Amniotic epithelial cell (primary cell): Measurements from ENCODE around the gene RAPGEF2.
"Not testable (repeated sequence)": the region's sequence is repeated elsewhere in the genome, so short reads cannot be mapped to it uniquely, and the experiment has no call there.

Experiments
- DNase-seq: peaks from one replicate; pipeline ENCODE4 v3.0.0-alpha.2; 2010; ENCODE audit warnings: low read depth

Gene RAPGEF2

DNA sequence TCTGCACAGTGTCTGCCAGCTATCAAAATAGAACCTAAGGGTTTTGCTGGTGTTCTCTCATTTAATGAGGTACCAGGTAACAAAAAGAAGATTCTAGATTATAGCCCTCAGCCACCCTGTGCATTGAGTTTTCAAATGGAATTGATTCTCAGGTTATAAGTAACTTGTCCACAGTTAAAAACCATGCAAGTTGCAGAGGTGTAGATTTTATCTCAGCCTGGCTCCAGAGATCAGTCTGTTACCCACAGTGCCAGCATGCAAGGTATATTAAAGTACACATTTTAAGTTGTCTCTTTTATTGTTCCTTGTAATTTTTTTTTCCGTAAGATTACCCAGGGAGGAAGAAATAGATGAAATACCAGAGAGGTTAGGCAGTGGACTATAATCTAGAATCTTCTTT is 59.7 kb downstream of the RAPGEF2 start:
- no peak for DNase-seq

DNA sequence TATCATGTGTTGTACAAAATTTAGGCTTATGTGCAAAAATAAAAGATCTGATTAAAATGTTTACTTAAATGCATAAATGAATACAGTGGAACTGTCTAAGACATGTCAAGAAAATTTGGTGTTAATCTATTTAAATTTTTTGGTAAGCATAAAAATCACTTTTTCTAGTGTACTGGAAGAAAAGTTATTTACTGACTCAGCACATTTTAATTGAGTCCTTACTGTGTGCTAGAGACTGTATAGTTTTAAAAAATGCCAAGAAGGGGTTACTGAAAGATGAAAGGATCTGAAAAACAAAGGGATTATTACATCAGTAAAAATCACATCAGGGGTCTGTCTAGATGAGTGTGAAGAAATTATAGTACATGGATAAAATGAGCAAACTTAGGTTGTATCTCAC is 60.6 kb downstream of the RAPGEF2 start:
- no peak for DNase-seq

DNA sequence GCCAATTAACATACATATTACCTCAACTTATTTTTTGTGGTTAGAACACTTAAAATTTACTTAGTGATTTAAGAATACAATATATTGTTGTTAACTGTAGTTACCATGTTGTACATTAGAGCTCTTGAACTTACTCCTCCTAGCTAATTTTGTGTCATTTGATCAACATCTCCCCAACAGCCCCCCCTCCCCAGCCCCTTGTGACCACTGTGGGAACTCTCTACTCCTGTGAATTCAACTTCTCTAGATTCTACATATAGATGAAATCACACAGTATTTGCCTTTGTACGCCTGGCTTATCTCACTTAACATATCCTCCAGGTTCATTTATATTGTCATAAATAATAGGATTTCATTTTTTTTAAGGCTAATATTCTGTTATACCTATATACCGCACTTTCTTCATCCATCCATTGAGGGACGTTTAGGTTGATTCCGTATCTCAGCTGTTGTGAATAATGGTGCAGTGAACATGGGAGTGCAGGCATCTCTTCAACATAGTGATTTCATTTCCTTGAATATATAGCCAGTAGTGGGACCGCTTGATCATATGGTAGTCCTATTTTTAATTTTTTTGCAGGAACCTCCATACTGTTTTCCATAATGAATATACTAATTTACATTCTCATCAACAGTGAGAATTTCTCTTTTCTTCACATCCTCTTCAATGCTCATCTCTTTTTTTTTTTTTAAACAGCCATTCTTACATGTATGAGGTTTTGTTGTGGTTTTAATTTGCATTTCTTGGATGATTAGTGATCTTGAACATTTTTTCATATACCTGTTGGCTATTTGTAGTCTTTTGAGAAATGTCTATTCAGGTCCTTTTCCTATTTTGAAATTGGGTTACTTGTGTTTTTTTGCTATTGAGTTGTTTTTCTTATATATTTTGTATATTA is 66.8 kb downstream of the RAPGEF2 start:
- no peak for DNase-seq

DNA sequence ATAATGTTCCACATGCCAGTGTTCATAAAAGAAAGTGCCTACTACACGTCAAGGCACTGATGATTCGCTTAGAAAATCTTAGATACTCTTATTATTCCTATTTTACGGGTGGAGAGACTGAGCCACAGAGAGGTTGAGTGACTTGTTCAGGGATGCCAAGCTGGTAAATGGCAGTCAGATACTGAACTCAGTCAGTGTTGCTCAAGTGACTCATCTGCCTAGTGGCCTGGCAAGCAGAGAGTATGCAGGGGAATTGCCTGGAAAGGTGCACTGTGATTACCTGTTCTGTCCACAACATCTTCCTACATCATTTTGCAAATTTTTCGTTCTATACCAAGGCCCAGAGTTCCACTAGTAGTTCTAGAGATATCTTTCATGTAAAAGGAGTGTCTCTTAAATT is 68.4 kb downstream of the RAPGEF2 start:
- DNase-seq, result peak; percentile 17

DNA sequence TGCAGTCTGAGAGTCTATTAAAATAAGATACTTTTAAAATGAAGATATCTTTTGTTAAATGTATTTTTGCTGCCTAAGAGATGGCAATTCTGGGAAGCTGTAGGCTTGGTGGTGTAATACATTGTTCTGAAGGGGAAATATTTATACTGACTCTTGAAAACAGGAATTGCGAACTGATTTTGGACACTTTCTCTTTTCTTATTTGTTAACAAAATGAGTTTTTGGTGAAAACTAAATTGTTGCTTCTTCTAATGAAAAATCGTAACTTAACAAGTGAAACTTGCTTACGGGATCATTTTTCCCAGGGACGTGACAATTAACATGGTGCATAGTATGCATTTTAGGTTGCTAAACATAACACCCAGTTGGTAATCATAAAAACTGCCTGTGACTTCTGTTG is 71.0 kb downstream of the RAPGEF2 start:
- DNase-seq, result no peak

DNA sequence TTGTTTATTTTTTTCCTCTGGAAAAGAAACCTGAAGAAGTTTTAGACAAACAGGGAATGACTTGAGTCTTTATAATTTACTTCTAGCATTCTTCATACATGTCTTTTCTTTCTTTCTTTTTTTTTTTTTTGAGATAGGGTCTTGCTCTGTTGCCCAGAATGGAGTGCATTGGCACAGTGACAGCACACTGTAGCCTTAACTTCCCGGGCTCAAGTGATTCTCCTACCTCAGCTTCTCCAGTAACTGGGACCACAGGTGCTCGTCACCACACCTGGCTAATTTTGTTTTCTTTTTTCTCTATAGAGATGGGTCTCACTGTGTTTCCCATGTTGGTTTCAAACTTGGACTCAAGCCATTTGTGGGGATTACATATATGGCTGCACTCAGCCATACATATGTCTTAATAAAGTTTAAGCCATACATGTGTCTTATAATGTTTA is 71.8 kb downstream of the RAPGEF2 start:
- no peak for DNase-seq

DNA sequence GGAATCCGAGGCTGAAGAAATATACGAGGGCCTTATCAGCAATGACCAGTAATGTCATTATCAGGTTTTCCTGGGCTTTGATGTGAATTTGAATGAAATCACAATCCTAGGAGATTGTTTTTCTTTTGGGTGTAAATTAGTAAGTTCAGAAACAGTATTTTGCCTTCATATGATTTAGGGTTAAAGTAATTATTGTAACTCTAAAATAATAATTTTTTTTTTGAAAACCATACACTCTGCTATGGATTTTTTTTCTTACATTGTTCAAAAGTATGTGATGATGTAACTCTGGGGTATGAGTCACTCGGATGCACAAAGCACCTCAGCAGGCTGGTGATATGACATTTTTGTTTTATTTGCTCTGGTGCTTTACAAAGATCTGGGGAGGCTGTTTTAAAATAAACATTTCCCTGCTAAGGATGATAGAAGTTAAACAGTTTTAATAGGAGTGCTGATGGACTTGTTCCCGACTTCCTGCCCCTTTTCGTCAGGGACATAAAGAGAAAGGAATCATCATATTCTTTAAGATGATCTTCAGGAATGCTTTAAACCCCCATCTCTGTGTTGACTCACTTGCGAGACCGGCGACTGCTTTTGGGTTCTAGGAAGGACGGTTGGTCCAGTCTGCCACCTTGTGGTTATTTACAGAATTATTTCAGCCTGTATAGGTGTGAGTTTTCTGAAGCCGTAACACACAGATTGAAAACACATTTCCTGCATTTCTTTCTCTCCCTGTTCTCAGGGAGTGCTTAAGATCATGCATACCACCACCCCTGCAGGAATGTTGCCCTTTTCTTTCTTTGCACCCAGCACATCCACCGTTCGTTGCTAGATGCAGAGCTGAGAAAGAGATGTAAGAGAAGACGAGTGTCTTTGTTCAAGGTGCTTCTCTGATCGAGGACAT is 72.5 kb downstream of the RAPGEF2 start:
- peak; percentile 80 for DNase-seq

DNA sequence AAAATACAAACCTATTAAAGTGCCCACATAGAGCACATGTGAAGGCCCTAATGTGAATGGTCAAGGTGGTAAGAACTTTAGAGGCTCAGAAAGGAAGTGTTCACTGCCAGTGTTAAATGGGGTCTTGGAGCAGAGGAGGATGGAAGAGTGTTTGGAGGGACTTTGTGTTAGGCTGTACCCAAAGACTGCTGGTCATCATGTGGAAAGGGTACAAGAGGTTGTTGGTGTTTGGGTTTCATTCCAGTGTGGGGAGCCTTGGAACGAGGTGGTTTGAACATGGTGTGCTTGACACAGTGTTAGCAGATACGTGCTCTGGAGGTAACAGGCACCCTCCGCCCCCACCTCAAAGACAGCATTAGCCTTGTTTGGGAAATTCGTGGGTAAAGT is 73.1 kb downstream of the RAPGEF2 start:
- DNase-seq, result no peak

DNA sequence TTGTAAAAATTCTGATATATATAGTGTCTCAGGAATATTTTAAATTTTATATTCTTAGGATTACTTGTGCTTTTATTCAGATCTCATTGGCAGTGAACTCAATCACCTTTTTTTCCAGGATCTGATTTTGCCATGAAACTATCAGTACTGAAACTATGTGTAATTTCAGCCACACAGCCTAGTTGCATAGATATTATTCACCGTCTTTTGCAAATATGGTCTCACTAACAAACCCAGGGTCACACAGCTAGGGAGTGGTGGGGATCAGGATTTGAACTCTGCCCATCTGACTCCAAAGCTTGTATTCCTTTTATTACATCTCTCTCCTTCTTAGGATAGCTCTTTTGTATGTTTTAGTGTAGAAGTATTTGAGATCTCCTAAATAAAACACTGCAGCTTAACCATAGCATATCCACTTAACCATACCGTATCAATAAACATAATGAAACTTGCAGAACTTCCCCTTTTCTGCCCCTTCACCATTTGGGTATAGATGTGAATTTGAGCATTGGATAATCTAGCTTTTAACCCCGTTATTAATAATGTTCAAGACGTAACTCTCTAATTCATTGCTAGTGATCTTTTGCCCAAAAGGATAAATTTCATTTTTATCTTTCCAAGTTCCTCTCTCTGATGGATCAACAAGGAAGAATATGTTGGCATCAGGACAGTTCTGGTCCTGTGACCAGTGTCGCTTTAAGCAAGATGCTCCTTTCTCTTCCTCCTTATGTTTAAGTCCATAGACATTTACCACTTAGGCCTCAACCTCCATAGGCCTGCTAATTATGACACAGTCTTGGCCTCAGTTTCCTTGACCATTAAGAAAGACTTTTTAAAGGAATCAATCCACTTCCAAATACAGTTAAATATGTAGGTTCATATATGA is 74.6 kb downstream of the RAPGEF2 start:
- DNase-seq, result no peak

DNA sequence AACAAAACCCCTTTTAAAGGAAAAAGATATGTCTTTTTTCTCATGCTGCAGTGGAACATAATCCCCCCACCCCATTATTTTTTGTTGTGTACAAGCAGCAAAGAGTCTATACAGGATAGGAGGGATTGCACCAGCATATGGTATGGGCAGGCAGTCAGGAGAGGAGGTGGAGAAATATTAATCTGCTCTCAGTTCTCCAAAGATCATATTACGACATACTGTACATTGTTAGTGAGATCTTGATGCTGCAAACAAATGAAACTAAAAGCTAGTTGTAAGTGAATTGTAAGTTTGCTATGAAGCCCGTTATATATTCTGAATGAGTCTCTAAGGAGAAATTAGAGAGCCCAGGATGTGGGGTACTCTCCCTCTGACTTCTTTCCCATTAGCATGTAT is 75.3 kb downstream of the RAPGEF2 start:
- DNase-seq, result peak; percentile 72

DNA sequence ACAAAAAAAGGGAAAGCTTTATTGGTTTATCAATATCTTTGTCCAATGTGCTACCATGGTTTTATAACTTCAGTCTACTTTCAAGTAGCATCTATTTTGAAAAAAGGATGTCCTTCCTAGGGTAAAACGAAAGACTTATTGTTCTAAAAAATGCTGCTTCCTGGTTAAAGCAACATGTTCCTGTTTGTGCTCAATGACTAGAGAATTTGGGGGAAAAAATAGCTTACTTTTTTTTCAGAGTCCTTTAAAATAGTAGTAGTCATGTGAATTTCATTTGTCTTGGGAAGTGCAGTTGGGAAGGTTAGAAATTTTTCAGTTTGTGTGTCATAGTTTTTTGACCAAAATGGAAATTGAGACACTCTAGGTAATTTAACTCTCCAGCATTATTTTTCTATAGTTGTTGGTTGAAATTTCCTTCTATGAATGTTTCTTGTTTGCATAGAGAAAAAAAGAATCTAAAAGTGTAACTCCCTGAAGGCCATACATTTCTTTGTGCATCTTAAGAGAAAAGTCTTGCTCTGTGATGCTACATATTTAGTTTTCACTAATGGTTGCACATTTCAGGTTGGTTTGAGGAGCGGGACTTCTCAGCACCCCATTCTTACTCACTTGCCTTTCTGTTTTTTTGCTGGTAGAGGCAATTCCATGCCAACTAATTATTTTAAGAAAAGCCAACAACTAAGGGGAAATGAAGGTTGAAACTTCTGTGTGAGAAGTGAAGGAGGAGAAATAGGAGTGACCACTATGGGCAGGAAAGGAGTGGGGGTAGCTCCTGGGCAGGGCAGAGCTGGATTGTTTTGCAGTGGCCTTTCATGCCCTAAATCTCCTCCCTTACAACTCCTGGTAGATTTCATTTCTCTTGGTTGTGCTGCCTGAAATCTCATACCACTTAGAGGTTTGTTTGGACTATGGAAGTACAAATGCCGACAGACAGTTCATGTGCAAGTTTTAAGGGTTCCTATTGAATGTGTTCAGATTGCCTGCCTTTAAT is 76.4 kb downstream of the RAPGEF2 start:
- DNase-seq, result no peak

DNA sequence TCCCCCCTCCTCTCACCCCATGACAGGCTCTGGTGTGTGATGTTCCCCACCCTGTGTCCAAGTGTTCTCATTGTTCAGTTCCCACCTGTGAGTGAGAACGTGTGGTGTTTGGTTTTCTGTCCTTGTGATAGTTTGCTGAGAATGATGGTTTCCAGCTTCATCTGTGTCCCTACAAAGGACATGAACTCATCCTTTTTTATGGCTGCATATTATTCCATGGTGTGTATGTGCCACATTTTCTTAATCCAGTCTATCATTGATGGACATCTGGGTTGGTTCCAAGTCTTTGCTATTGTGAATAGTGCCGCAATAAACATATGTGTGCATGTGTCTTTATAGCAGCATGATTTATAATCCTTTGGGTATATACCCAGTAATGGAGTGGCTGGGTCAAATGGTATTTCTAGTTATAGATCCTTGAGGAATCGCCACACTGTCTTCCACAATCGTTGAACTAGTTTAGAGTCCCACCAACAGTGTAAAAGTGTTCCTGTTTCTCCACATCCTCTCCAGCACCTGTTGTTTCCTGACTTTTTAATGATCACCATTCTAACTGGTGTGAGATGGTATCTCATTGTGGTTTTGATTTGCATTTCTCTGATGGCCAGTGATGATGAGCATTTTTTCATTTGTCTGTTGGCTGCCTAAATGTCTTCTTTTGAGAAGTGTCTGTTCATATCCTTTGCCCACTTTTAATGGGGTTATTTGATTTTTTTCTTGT is 81.2 kb downstream of the RAPGEF2 start:
- not testable (repeated sequence) for DNase-seq

DNA sequence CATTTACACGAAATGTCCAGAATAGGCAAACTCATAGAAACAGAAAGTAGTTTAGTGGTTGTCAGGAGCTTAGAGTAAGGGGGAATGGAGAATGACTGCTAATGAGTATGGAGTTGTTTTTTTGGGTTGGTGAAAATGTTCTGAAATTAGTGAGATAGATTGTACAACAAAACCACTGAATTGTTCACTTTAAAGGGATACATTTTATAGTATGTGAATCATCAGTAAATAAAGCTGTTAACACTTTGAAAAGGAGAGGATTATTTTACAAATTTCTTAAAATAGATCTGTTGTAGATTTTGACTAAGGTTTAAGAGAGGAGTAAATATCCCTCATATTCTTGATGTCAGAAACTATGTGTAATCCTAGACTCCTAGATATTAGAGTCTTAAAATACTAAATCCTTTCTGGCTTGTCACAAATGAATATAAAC is 82.7 kb downstream of the RAPGEF2 start:
- no peak for DNase-seq

DNA sequence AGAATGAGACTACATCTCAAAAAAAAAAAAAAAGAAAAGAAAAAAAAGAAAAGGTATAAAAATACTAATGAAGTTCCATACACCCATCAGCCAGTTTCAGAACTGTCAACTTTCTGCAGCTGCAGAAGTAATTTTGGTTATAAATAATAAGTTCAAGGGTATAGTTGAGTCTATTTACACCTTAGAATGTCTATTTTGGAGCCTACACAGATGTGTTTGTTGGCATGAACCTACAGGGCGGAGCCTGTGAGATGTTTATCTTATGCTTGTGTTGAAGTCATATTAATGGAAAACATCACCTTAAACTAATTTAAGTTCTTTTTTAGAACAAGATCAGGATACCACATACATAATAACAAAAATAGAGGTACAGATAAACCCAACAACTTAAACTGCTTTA is 85.8 kb downstream of the RAPGEF2 start:
- no peak for DNase-seq

DNA sequence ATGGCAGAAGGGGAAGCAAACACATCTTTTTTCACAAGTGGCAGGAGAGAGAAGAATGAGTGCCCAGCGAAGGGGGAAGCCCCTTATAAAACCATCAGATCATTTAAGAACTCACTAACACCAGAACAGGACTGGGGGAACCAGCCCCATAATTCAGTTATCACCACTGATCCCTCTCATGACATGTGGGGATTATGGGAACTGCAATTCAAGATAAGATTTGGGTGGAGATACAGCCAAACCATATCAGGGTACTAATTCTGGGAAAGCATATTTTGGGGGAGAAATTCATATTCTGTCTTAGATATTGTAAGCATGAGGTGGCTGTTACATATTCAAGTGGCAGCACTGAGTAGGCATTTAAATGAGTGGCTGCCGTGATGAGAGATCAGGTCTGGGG is 87.8 kb downstream of the RAPGEF2 start:
- DNase-seq, result no peak

DNA sequence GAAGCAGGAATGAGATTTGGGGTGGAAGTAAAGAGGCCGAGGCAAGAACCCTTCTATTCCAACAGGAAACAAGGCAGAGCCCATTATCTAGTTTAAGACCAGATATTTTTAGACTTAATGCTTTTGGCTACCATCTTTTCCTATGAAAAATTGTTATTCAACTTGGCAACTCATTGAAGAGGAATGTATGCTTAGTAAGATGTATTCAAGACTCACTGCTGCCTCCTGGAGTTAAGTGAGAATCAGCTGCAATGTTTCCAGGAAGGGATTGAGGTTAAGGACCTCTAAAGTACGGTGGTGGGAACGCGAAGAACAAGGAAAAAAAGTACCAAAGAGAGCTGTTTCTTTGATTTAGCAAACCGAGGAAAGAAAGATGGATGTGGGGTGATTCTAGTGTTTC is 89.1 kb downstream of the RAPGEF2 start:
- DNase-seq, result peak; percentile 87

DNA sequence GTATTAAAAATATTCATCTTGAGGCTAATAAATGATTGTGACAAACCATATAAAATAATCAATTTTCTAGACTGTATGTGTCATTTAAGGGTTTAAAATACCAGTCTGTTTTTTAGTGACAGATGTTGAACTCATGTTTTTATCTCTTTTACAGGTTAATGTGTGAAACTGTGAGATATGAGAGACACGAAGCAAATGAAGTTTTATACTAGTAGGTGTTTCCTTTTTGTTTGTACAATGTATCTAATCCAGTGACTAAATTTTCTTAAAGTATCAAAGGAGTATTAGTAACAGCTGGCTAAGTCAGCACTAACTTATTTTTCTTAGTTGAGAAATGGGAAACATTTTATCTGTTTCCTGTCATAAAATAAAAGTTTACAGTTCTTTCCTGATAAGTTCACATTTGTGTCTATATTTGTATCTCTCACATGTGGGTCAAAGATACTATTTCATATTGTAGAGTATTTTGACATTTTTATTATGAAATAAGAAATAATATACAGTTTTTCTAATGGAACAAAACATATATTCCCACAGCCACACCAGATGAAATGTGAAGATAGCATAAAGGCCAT is 90.3 kb downstream of the RAPGEF2 start:
- no peak for DNase-seq

DNA sequence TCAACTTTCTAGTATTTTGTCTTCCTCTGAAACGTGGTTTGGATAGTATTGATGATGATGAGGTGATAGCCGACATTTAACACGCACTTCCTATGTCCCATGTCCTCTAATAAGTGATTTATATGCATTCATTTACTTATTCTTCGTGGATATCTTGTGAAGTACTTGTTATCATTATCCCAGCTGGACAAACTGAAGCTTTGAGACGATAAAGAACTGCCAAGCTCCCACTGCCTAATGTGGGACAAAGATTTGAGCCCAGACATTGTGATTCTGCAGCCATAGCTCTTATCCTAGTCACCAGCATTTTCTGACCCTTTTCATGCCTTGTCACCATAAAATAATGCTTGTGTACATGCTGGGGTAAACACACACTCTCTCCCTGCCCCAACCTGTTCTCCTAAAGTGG is 92.5 kb downstream of the RAPGEF2 start:
- DNase-seq, result no peak

DNA sequence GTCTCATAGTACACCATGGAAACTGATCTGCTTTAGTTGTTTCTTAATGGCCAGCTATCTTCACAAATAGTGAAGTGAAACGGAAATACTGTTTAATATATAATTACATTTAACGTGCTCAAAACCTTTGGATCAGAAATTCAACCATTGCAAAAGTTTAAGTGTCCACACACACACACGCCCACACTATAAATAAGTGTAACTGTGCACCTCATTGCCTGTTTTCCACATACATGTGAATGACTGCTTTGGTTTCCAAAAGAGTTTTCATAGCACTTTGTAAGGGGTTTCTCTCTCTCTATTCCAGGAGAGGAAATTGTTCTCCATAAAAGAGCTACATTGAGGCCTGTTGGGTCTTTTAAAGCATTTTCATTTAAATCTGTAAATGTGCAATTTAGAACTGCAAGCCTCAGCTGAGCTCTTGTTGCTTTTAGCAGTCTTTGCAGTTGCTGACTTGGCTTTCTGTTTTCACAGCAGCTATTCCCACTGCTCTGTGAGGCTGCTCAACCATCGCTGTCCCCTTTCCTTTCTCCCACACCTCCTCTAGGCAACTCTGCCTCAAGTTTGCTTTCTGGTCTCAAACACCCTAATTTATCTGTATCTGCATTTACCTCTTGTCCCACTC is 94.5 kb downstream of the RAPGEF2 start:
- no peak for DNase-seq
